WTC11 (cell line): ENCODE measurements around the gene TSPAN7. TPM values are rescaled to one million over a fixed set of nuclear protein-coding genes. Genes with fewer than 3 reads are reported as not detected.

Source experiments
- ATAC-seq: fragments of 200-7000 bp; cut with Tn5 transposase; 2 replicates; pipeline ENCODE4 v1.10.0; 2021; ENCODE audit warnings: mild to moderate bottlenecking, moderate library complexity
- CTCF ChIA-PET: fragments of 300-600 bp; sonication (Branson Sonifier 250); formaldehyde crosslinking; loops from one replicate; lab custom pipeline; 2021; ENCODE audit warnings: antibody characterized with exemption; lab: Charles Lee
- POLR2A ChIA-PET: fragments of 350-600 bp; sonication (Branson Sonifier 250); formaldehyde crosslinking; loops from one replicate; lab custom pipeline; 2021; ENCODE audit warnings: antibody characterized with exemption; lab: Charles Lee
- DNase-seq: peaks from one replicate; pipeline ENCODE4 v3.0.0; 2021; ENCODE audit warnings: low spot score
- H3K27ac Mint-ChIP-seq: 2 replicates; pipeline ENCODE4 v1.8.0; 2021; ENCODE audit warnings: mixed read lengths
- H3K27me3 Mint-ChIP-seq: 2 replicates; pipeline ENCODE4 v1.8.0; 2021; ENCODE audit warnings: low read depth, mild to moderate bottlenecking, moderate library complexity, mixed read lengths
- H3K36me3 Mint-ChIP-seq: 2 replicates; pipeline ENCODE4 v1.8.0; 2021; ENCODE audit warnings: mixed read lengths
- H3K4me1 Mint-ChIP-seq: 2 replicates; pipeline ENCODE4 v1.8.0; 2022; ENCODE audit warnings: mixed read lengths
- H3K4me3 Mint-ChIP-seq: 2 replicates; pipeline ENCODE4 v1.8.0; 2021; ENCODE audit warnings: mild to moderate bottlenecking, moderate library complexity, mixed read lengths
- H3K9me3 Mint-ChIP-seq: 2 replicates; pipeline ENCODE4 v1.8.0; 2021; ENCODE audit warnings: mixed read lengths
- CREB1 ChIP-seq: sonication (generic); formaldehyde crosslinking; IDR thresholded peaks from 2 replicates; pipeline ENCODE4 v1.8.0; 2023; ENCODE audit warnings: mild to moderate bottlenecking, missing genetic modification reagents
- E2F5 ChIP-seq: sonication (generic); formaldehyde crosslinking; IDR thresholded peaks from 2 replicates; pipeline ENCODE4 v1.8.1; 2022; ENCODE audit warnings: mild to moderate bottlenecking, moderate library complexity, missing genetic modification reagents
- IRF2 ChIP-seq: sonication (generic); formaldehyde crosslinking; IDR thresholded peaks from 2 replicates; pipeline ENCODE4 v1.8.0; 2022; ENCODE audit warnings: low read depth, missing genetic modification reagents, borderline replicate concordance
- JUN ChIP-seq: sonication (generic); formaldehyde crosslinking; IDR thresholded peaks from 2 replicates; pipeline ENCODE4 v1.8.0; 2023; ENCODE audit warnings: mild to moderate bottlenecking, missing genetic modification reagents
- MYBL2 ChIP-seq: sonication (generic); formaldehyde crosslinking; IDR thresholded peaks from 2 replicates; pipeline ENCODE4 v1.8.1; 2023; ENCODE audit warnings: mild to moderate bottlenecking, moderate library complexity, missing genetic modification reagents
- NFATC4 ChIP-seq: fragments of 250-450 bp; sonication (Bioruptor Pico); IDR thresholded peaks from 2 replicates; pipeline ENCODE4 v1.9.0; 2021; ENCODE audit warnings: mild to moderate bottlenecking
- NFE2L1 ChIP-seq: sonication (generic); formaldehyde crosslinking; IDR thresholded peaks from 2 replicates; pipeline ENCODE4 v1.8.1; 2023; ENCODE audit warnings: missing genetic modification reagents
- NR2C2 ChIP-seq: sonication (generic); formaldehyde crosslinking; IDR thresholded peaks from 2 replicates; pipeline ENCODE4 v1.8.0; 2022; ENCODE audit warnings: mild to moderate bottlenecking, missing genetic modification reagents
- PRDM15 ChIP-seq: sonication (generic); formaldehyde crosslinking; IDR thresholded peaks from 2 replicates; pipeline ENCODE4 v1.8.0; 2022; ENCODE audit warnings: missing genetic modification reagents
- PRRX2 ChIP-seq: fragments of 250-450 bp; sonication (Bioruptor Pico); IDR thresholded peaks from 2 replicates; pipeline ENCODE4 v1.8.0; 2021; ENCODE audit warnings: mild to moderate bottlenecking
- SP1 ChIP-seq: sonication (generic); formaldehyde crosslinking; conservative IDR thresholded peaks from 2 replicates; pipeline ENCODE4 v1.8.1; 2022; ENCODE audit warnings: missing genetic modification reagents
- USF2 ChIP-seq: sonication (generic); formaldehyde crosslinking; IDR thresholded peaks from 2 replicates; pipeline ENCODE4 v1.8.1; 2023; ENCODE audit warnings: mild to moderate bottlenecking, missing genetic modification reagents, moderate library complexity
- ZBTB21 ChIP-seq: sonication (generic); formaldehyde crosslinking; IDR thresholded peaks from 2 replicates; pipeline ENCODE4 v1.8.1; 2023; ENCODE audit warnings: mild to moderate bottlenecking, missing genetic modification reagents, borderline replicate concordance
- ZNF232 ChIP-seq: sonication (generic); formaldehyde crosslinking; IDR thresholded peaks from 2 replicates; pipeline ENCODE4 v1.8.0; 2022; ENCODE audit warnings: mild to moderate bottlenecking, missing genetic modification reagents
- ZNF281 ChIP-seq: sonication (generic); formaldehyde crosslinking; IDR thresholded peaks from 2 replicates; pipeline ENCODE4 v1.8.0; 2023; ENCODE audit warnings: mild to moderate bottlenecking, missing genetic modification reagents
- ZNF416 ChIP-seq: fragments of 250-450 bp; sonication (Bioruptor Pico); IDR thresholded peaks from 2 replicates; pipeline ENCODE4 v1.9.0; 2021; ENCODE audit warnings: mild to moderate bottlenecking, inconsistent platforms
- ZNF671 ChIP-seq: fragments of 250-450 bp; sonication (Bioruptor Pico); IDR thresholded peaks from 2 replicates; pipeline ENCODE4 v1.8.0; 2021; ENCODE audit warnings: mild to moderate bottlenecking
- ZSCAN18 ChIP-seq: fragments of 250-450 bp; sonication (Bioruptor Pico); IDR thresholded peaks from 2 replicates; pipeline ENCODE4 v2.1.2; 2022; ENCODE audit warnings: mild to moderate bottlenecking, moderate library complexity
- total RNA-seq: library from RNA; stranded (reverse); gene quantifications from 3 replicates; pipeline ENCODE4 v1.2.3, GENCODE V29; 2021
- TF ChIP-seq, protein P1 (sequence below): sonication (generic); formaldehyde crosslinking; IDR thresholded peaks from 2 replicates; pipeline ENCODE4 v1.8.1; 2023; ENCODE audit warnings: mild to moderate bottlenecking, missing genetic modification reagents, moderate library complexity
- TF ChIP-seq, protein P2 (sequence below): fragments of 200-600 bp; IDR thresholded peaks from 2 replicates; pipeline ENCODE4 v1.8.0; 2022; ENCODE audit warnings: antibody characterized with exemption

TSPAN7 gene
- total RNA-seq, 1 experiment from 2014 or later = 10.8 TPM

DNA sequence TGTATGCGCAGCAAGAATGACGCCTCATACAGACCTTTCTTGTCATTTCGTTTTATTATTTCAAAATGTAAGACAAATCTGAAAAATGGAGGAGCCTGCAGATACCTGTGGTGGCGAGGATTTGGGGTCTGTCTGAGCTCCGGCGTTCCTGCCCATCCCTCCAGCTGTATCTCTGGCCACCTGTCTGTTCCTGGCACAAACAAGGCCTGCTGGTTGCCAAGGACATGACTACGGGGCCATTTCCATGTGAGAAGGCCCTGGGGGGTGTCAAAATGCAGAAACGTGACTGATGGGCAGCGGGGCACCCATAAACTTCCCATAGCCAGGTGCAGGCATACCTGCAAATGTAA is 591 bp upstream of the TSPAN7 start:
- ATAC-seq = no peak

DNA sequence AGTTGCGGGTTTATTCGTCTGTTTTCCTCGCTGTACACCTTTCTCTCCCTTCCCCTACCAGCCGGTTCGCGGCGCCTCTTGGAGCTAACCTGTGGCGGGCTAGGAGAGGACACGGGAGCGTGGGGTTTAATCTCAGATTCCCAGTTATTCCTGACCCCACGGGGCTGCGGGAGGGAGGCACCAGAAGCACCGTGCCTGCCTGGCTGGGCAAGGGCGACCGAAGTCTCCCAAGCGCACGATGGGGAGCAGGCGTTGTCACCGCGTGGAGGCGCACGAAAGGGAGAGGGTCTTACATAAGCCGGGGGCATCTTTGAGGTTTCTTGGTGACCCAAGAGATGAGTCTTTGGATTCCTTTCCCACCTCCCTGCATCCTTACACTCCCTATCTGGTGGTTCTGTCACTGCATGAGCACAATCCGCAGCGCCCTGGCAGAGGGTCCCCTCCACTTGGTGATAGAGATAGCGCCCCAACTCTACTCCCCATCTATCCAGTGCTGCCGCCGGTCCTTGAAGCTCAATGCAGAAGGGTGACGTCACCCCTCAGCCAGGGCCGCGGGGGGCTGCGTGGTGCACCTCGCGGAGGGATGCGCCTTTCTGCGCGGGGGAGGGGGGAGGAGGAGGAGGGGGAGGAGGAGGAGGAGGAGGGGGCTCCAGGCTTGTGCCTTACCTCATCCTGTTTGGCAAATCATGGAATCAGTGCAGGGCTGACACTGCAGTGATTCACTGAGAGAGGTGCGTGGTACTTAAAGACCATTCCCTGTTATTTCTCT is 793 bp downstream of the TSPAN7 start:
- ATAC-seq = peak; percentile 54
- Mint-ChIP-seq H3K4me3 (peak overlapping the region; percentile 87), H3K27me3 (peaks cover 21% of the 10 kb centered on the region), H3K36me3 (no peaks in the 10 kb centered on the region), H3K27ac (no peak overlapping the region), H3K9me3 (no peaks in the 10 kb centered on the region), H3K4me1 (peaks cover 9% of the 10 kb centered on the region; the same call in 1 of the 2 replicates)
- POLR2A ChIA-PET = no interaction called here
- peak; percentile 19 for DNase-seq
- CTCF ChIA-PET = interaction anchor here (1.0 kb wide), 1 partner anchor 9 kb away, joined by 3 read pairs; no protein-coding TSS in a partner anchor
- TF ChIP-seq ZNF281 (CRISPR knock-in tag) (no peak), SP1 (no peak), USF2 (CRISPR knock-in tag) (no peak), ZSCAN18 (CRISPR knock-in tag) (no peak)

More for the DNA sequence above, 591 bp upstream of the TSPAN7 start:
- H3K36me3 Mint-ChIP-seq = no peaks in the 10 kb centered on the region
- ChIA-PET POLR2A (no interaction called here), CTCF (interaction anchor here (1.0 kb wide), 1 partner anchor 8 kb away, joined by 3 read pairs; no protein-coding TSS in a partner anchor)
- H3K9me3 Mint-ChIP-seq = no peaks in the 10 kb centered on the region
- peaks cover 21% of the 10 kb centered on the region for H3K27me3 Mint-ChIP-seq
- TF ChIP-seq ZNF671 (CRISPR knock-in tag) (no peak), CREB1 (CRISPR knock-in tag) (no peak), NFE2L1 (no peak), JUN (CRISPR knock-in tag) (no peak), ZNF416 (no peak), PRRX2 (no peak), PRDM15 (no peak), ZNF232 (CRISPR knock-in tag) (no peak), NFATC4 (CRISPR knock-in tag) (no peak), NR2C2 (CRISPR knock-in tag) (no peak), MYBL2 (CRISPR knock-in tag) (no peak), E2F5 (CRISPR knock-in tag) (no peak), ZBTB21 (CRISPR knock-in tag) (no peak), IRF2 (no peak)
- TF ChIP-seq, protein P1, sequence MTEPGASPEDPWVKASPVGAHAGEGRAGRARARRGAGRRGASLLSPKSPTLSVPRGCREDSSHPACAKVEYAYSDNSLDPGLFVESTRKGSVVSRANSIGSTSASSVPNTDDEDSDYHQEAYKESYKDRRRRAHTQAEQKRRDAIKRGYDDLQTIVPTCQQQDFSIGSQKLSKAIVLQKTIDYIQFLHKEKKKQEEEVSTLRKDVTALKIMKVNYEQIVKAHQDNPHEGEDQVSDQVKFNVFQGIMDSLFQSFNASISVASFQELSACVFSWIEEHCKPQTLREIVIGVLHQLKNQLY (CRISPR knock-in tag) = no peak
- TF ChIP-seq, protein P2, sequence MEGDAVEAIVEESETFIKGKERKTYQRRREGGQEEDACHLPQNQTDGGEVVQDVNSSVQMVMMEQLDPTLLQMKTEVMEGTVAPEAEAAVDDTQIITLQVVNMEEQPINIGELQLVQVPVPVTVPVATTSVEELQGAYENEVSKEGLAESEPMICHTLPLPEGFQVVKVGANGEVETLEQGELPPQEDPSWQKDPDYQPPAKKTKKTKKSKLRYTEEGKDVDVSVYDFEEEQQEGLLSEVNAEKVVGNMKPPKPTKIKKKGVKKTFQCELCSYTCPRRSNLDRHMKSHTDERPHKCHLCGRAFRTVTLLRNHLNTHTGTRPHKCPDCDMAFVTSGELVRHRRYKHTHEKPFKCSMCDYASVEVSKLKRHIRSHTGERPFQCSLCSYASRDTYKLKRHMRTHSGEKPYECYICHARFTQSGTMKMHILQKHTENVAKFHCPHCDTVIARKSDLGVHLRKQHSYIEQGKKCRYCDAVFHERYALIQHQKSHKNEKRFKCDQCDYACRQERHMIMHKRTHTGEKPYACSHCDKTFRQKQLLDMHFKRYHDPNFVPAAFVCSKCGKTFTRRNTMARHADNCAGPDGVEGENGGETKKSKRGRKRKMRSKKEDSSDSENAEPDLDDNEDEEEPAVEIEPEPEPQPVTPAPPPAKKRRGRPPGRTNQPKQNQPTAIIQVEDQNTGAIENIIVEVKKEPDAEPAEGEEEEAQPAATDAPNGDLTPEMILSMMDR = no peak
- H3K27ac Mint-ChIP-seq = no peak overlapping the region
- no peak for DNase-seq
- peak overlapping the region; percentile 50 for H3K4me3 Mint-ChIP-seq
- H3K4me1 Mint-ChIP-seq = peaks cover 9% of the 10 kb centered on the region; the same call in 1 of the 2 replicates
